GM19240 (cell line): ENCODE data around the gene DDX39A.

Experiments used
- DNase-seq: peaks from one replicate; pipeline ENCODE4 v3.0.0; 2011; ENCODE audit warnings: low spot score; ENCODE audit not compliant: insufficient read length

Gene DDX39A

DNA sequence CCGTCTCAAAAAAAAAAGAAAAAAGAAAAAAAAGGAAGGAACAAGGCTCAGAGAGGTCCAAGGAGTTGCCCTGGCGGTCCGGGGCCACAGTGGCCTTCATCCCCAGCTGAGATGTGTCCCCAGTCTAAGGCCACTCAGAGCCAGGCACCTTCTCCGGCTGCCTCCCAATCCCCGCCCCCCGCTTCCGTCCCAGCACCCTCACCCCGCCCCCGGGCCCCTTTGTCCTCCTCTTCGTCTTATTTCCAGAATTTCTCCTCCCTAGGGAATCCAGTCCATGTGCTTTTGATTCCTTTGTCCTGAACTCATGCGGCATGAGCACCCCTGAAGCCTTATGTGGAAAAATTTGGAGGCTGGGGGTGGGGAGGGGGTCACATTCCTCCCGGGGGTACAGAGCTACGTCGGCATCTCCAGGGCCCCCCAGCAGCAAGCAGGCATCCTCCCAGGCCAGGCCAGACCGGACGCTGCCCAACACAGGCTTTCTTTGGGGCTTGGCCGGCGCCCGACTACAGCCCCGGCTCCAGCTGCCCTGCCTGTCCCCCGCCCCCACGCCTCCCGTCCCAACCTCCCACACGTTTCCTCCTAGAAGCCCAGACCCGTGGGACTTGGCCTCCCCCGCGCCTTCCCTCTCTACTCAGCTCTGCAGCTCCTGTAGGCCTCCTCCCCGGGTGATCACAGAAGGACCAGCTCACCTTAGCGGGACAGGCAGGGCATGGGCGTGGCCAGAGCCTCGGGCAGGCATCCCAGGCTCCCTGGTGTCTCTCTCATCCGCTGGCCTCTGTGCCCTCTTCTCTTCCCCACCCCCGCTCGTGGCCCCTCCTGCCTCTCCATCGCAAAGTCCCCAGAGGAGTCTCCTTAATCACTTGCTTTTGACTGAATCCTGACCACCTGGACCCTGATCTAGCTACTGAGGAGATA is 55.7 kb downstream of the DDX39A start:
- DNase-seq: no peak

DNA sequence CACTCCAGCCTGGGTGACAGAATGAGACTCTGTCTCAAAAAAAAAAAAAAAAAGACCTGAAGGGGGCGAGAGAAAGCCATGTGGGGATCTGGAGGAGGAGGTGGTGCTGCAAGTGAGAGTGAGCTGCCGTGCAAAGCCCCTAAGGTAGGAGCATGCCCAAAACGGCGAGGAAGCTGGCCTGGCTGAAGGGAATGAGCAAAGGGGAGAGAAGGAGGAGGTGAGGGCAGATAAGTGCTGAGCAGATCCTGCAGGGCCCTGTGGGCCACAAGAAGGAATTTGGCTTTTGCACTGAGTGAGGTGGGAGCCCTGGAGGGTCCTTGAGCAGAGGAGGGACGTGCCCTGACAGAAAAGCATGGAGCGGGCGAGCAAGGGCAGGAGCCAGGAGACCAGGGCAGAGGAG is 57.3 kb downstream of the DDX39A start:
- no peak for DNase-seq
